Liver (tissue), 3 donors: ENCODE data around the gene ANKRD34C.

Experiments used
- EGR1 ChIP-seq, 2 donors: IDR thresholded peaks; 2 replicates each; pipeline ENCODE4 v1.6.1; 2016 to 2018; ENCODE audit warnings: antibody characterized with exemption in 2 of 2, low read depth in 2 of 2
- GABPA ChIP-seq, 2 donors: IDR thresholded peaks in 1 of 2; conservative IDR thresholded peaks in 1 of 2; 2 replicates each; pipeline ENCODE4 v1.6.1; 2016; ENCODE audit warnings: antibody characterized with exemption in 2 of 2, mild to moderate bottlenecking in 1 of 2, moderate library complexity in 1 of 2
- NR2F2 ChIP-seq: IDR thresholded peaks from 2 replicates; pipeline ENCODE4 v1.6.1; 2016; ENCODE audit warnings: antibody characterized with exemption
- RAD21 ChIP-seq, 2 donors: IDR thresholded peaks; 2 replicates each; pipeline ENCODE4 v1.6.1; 2016; ENCODE audit warnings: antibody characterized with exemption in 2 of 2, mild to moderate bottlenecking in 2 of 2
- TAF1 ChIP-seq: conservative IDR thresholded peaks from 2 replicates; pipeline ENCODE4 v1.6.1; 2016; ENCODE audit warnings: antibody characterized with exemption, mild to moderate bottlenecking
- YY1 ChIP-seq: IDR thresholded peaks from 2 replicates; pipeline ENCODE4 v1.6.1; 2016; ENCODE audit warnings: antibody characterized with exemption, mild to moderate bottlenecking
- TF ChIP-seq, protein P1 (sequence below): fragments of 150-350 bp; IDR thresholded peaks from 2 replicates; pipeline ENCODE4 v1.5.1; 2017; ENCODE audit warnings: improper control_type of control experiment, low read depth, low read length; ENCODE audit not compliant: missing input control
- TF ChIP-seq, protein P2 (sequence below): IDR thresholded peaks from 2 replicates; pipeline ENCODE4 v1.6.1; 2016; ENCODE audit warnings: antibody characterized with exemption
- TF ChIP-seq, protein P3 (sequence below): IDR thresholded peaks from 2 replicates; pipeline ENCODE4 v1.6.1; 2016; ENCODE audit warnings: antibody characterized with exemption
- TF ChIP-seq, protein P4 (sequence below): IDR thresholded peaks from 2 replicates; pipeline ENCODE4 v1.6.1; 2016; ENCODE audit warnings: antibody characterized with exemption, mild to moderate bottlenecking
- donor health status: healthy.
- donor health status: healthy.

DNA sequence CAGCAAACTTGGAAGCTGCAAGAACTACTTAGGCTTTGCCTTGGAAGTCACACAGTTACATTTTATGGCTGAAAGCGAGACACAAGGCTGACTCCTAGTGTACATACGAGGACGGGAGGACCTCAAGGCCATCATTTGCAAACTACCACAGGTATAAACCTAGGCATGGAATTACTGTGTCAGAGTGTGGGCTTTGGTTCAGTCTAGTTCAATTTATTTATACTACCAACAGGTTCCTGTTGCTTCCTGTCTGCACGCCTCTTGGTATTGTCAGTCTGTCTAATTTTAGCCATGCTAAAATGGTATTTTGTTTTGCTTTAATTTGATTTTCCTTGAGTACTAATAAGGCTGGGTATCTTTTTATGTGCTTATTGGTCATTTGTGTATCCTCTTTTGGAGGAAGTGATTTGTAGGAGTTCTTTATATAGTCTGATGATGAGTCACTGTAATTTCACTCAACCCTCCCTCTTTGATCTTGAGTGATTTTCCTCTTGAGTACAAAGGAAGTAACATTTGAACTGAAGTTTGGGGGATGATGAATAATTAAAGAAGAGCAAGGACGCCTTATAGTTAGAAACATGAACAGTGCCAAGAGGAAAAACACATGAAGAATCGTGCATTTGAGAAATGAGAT is 8.2 kb downstream of the ANKRD34C start:
- TF ChIP-seq EGR1 (IDR thresholded peaks at IDR 0.05; ENCODE audit: low read depth in 2 of 2), result no peak
- no peak for TF ChIP-seq NR2F2
- TF ChIP-seq, protein P1, sequence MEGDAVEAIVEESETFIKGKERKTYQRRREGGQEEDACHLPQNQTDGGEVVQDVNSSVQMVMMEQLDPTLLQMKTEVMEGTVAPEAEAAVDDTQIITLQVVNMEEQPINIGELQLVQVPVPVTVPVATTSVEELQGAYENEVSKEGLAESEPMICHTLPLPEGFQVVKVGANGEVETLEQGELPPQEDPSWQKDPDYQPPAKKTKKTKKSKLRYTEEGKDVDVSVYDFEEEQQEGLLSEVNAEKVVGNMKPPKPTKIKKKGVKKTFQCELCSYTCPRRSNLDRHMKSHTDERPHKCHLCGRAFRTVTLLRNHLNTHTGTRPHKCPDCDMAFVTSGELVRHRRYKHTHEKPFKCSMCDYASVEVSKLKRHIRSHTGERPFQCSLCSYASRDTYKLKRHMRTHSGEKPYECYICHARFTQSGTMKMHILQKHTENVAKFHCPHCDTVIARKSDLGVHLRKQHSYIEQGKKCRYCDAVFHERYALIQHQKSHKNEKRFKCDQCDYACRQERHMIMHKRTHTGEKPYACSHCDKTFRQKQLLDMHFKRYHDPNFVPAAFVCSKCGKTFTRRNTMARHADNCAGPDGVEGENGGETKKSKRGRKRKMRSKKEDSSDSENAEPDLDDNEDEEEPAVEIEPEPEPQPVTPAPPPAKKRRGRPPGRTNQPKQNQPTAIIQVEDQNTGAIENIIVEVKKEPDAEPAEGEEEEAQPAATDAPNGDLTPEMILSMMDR, result no peak
- no peak for TF ChIP-seq TAF1
- no peak for TF ChIP-seq GABPA (IDR thresholded peaks at IDR 0.05 in 1 of 2, conservative IDR thresholded peaks at IDR 0.05 in 1 of 2)
- TF ChIP-seq, protein P2, sequence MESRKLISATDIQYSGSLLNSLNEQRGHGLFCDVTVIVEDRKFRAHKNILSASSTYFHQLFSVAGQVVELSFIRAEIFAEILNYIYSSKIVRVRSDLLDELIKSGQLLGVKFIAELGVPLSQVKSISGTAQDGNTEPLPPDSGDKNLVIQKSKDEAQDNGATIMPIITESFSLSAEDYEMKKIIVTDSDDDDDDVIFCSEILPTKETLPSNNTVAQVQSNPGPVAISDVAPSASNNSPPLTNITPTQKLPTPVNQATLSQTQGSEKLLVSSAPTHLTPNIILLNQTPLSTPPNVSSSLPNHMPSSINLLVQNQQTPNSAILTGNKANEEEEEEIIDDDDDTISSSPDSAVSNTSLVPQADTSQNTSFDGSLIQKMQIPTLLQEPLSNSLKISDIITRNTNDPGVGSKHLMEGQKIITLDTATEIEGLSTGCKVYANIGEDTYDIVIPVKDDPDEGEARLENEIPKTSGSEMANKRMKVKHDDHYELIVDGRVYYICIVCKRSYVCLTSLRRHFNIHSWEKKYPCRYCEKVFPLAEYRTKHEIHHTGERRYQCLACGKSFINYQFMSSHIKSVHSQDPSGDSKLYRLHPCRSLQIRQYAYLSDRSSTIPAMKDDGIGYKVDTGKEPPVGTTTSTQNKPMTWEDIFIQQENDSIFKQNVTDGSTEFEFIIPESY, result no peak
- TF ChIP-seq, protein P3, sequence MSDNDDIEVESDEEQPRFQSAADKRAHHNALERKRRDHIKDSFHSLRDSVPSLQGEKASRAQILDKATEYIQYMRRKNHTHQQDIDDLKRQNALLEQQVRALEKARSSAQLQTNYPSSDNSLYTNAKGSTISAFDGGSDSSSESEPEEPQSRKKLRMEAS, result no peak
- TF ChIP-seq YY1, result no peak
- no peak for TF ChIP-seq RAD21 (IDR thresholded peaks at IDR 0.05)
- TF ChIP-seq, protein P4, sequence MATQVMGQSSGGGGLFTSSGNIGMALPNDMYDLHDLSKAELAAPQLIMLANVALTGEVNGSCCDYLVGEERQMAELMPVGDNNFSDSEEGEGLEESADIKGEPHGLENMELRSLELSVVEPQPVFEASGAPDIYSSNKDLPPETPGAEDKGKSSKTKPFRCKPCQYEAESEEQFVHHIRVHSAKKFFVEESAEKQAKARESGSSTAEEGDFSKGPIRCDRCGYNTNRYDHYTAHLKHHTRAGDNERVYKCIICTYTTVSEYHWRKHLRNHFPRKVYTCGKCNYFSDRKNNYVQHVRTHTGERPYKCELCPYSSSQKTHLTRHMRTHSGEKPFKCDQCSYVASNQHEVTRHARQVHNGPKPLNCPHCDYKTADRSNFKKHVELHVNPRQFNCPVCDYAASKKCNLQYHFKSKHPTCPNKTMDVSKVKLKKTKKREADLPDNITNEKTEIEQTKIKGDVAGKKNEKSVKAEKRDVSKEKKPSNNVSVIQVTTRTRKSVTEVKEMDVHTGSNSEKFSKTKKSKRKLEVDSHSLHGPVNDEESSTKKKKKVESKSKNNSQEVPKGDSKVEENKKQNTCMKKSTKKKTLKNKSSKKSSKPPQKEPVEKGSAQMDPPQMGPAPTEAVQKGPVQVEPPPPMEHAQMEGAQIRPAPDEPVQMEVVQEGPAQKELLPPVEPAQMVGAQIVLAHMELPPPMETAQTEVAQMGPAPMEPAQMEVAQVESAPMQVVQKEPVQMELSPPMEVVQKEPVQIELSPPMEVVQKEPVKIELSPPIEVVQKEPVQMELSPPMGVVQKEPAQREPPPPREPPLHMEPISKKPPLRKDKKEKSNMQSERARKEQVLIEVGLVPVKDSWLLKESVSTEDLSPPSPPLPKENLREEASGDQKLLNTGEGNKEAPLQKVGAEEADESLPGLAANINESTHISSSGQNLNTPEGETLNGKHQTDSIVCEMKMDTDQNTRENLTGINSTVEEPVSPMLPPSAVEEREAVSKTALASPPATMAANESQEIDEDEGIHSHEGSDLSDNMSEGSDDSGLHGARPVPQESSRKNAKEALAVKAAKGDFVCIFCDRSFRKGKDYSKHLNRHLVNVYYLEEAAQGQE, result no peak
